Measurements from ENCODE around the gene TNNI2. TPM values are rescaled to one million over a fixed set of nuclear protein-coding genes. Genes with fewer than 3 reads are reported as not detected.
A peak's percentile ranks its signal among the peaks of the same experiment; 100 is the strongest.

TNNI2 gene
- total and polyA plus RNA-seq, 2 donors (not counting 1 experiment from before 2014, with no cell fraction given), result not detected

GRCh38 chr11:1828542-1828941 lies 10.2 kb upstream of the TNNI2 start:
- H3K4me3 ChIP-seq (replicated peaks in 1 of 4; ENCODE audit: control extremely low read depth in 1 of 4, insufficient read depth in 1 of 4, low read depth in 3 of 4, low read length in 4 of 4), result no peak overlapping the region
- H3K27ac ChIP-seq (ENCODE audit: insufficient read depth, low read length), result no peak overlapping the region
- TF ChIP-seq, protein P1, sequence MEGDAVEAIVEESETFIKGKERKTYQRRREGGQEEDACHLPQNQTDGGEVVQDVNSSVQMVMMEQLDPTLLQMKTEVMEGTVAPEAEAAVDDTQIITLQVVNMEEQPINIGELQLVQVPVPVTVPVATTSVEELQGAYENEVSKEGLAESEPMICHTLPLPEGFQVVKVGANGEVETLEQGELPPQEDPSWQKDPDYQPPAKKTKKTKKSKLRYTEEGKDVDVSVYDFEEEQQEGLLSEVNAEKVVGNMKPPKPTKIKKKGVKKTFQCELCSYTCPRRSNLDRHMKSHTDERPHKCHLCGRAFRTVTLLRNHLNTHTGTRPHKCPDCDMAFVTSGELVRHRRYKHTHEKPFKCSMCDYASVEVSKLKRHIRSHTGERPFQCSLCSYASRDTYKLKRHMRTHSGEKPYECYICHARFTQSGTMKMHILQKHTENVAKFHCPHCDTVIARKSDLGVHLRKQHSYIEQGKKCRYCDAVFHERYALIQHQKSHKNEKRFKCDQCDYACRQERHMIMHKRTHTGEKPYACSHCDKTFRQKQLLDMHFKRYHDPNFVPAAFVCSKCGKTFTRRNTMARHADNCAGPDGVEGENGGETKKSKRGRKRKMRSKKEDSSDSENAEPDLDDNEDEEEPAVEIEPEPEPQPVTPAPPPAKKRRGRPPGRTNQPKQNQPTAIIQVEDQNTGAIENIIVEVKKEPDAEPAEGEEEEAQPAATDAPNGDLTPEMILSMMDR (conservative IDR thresholded peaks at IDR 0.05 in 1 of 2, IDR thresholded peaks at IDR 0.05 in 1 of 2; ENCODE audit: low read depth in 1 of 2, low read length in 2 of 2), result no peak
- no peak for TF ChIP-seq EZH2 (IDR thresholded peaks at IDR 0.05; ENCODE audit: low read length, missing control alignments)
- no peak overlapping the region for H3K9ac ChIP-seq (ENCODE audit: insufficient read depth, low read length)
- H3K4me1 ChIP-seq (ENCODE audit: control insufficient read depth, extremely low read depth, insufficient read depth, low read length), result peaks cover 8% of the 10 kb centered on the region
- H3K9me3 ChIP-seq (ENCODE audit: control insufficient read depth, insufficient read depth, low read depth, low read length), result no peaks in the 10 kb centered on the region
- H3K4me2 ChIP-seq (ENCODE audit: extremely low read depth, insufficient read depth, low read length), result no peak overlapping the region
- H3K36me3 ChIP-seq (ENCODE audit: control insufficient read depth, insufficient read depth, low read length), result no peaks in the 10 kb centered on the region
- H3K27me3 ChIP-seq (ENCODE audit: control insufficient read depth, insufficient read depth, low read length), result peaks cover 4% of the 10 kb centered on the region
- H3K79me2 ChIP-seq (ENCODE audit: control insufficient read depth, insufficient read depth, low read length), result no peaks in the 10 kb centered on the region
- H2AFZ ChIP-seq (ENCODE audit: low read length), result no peak overlapping the region
- H4K20me1 ChIP-seq (ENCODE audit: control insufficient read depth, extremely low read depth, insufficient read depth, low read length), result no peaks in the 10 kb centered on the region
- no peak for DNase-seq (ENCODE audit: low read depth in 2 of 2)

GRCh38 chr11:1829039-1829820 lies 9.6 kb upstream of the TNNI2 start:
- Histone ChIP-seq H3K36me3 (ENCODE audit: control insufficient read depth, insufficient read depth, low read length) (no peaks in the 10 kb centered on the region), H3K9me3 (ENCODE audit: control insufficient read depth, insufficient read depth, low read depth, low read length) (no peaks in the 10 kb centered on the region), H3K9ac (ENCODE audit: insufficient read depth, low read length) (no peak overlapping the region), H3K79me2 (ENCODE audit: control insufficient read depth, insufficient read depth, low read length) (no peaks in the 10 kb centered on the region), H3K27me3 (ENCODE audit: control insufficient read depth, insufficient read depth, low read length) (peaks cover 4% of the 10 kb centered on the region), H3K4me3 (replicated peaks in 1 of 4; ENCODE audit: control extremely low read depth in 1 of 4, insufficient read depth in 1 of 4, low read depth in 3 of 4, low read length in 4 of 4) (no peak overlapping the region), H3K4me2 (ENCODE audit: extremely low read depth, insufficient read depth, low read length) (no peak overlapping the region), H3K4me1 (ENCODE audit: control insufficient read depth, extremely low read depth, insufficient read depth, low read length) (peaks cover 8% of the 10 kb centered on the region), H4K20me1 (ENCODE audit: control insufficient read depth, extremely low read depth, insufficient read depth, low read length) (no peaks in the 10 kb centered on the region), H2AFZ (ENCODE audit: low read length) (no peak overlapping the region), H3K27ac (ENCODE audit: insufficient read depth, low read length) (no peak overlapping the region)
- no peak for TF ChIP-seq EZH2 (IDR thresholded peaks at IDR 0.05; ENCODE audit: low read length, missing control alignments)
- TF ChIP-seq, protein P1 (conservative IDR thresholded peaks at IDR 0.05 in 1 of 2, IDR thresholded peaks at IDR 0.05 in 1 of 2; ENCODE audit: low read depth in 1 of 2, low read length in 2 of 2), result no peak
- DNase-seq (ENCODE audit: low read depth in 2 of 2), result peak; percentile 31 to 79

GRCh38 chr11:1830004-1830321 lies 8.8 kb upstream of the TNNI2 start:
- Histone ChIP-seq H2AFZ (ENCODE audit: low read length) (no peak overlapping the region), H3K27me3 (ENCODE audit: control insufficient read depth, insufficient read depth, low read length) (peaks cover 4% of the 10 kb centered on the region), H3K9ac (ENCODE audit: insufficient read depth, low read length) (no peak overlapping the region), H3K4me2 (ENCODE audit: extremely low read depth, insufficient read depth, low read length) (no peak overlapping the region), H3K79me2 (ENCODE audit: control insufficient read depth, insufficient read depth, low read length) (no peaks in the 10 kb centered on the region), H3K4me3 (replicated peaks in 1 of 4; ENCODE audit: control extremely low read depth in 1 of 4, insufficient read depth in 1 of 4, low read depth in 3 of 4, low read length in 4 of 4) (no peak overlapping the region), H3K27ac (ENCODE audit: insufficient read depth, low read length) (no peak overlapping the region), H3K9me3 (ENCODE audit: control insufficient read depth, insufficient read depth, low read depth, low read length) (no peaks in the 10 kb centered on the region), H4K20me1 (ENCODE audit: control insufficient read depth, extremely low read depth, insufficient read depth, low read length) (no peaks in the 10 kb centered on the region), H3K36me3 (ENCODE audit: control insufficient read depth, insufficient read depth, low read length) (no peaks in the 10 kb centered on the region), H3K4me1 (ENCODE audit: control insufficient read depth, extremely low read depth, insufficient read depth, low read length) (peaks cover 8% of the 10 kb centered on the region)
- TF ChIP-seq, protein P1 (conservative IDR thresholded peaks at IDR 0.05 in 1 of 2, IDR thresholded peaks at IDR 0.05 in 1 of 2; ENCODE audit: low read depth in 1 of 2, low read length in 2 of 2), result no peak
- TF ChIP-seq EZH2 (IDR thresholded peaks at IDR 0.05; ENCODE audit: low read length, missing control alignments), result no peak
- no peak for DNase-seq (ENCODE audit: low read depth in 2 of 2)
